Measurements from ENCODE around the gene NCAPH2.

The NCAPH2 gene

DNA sequence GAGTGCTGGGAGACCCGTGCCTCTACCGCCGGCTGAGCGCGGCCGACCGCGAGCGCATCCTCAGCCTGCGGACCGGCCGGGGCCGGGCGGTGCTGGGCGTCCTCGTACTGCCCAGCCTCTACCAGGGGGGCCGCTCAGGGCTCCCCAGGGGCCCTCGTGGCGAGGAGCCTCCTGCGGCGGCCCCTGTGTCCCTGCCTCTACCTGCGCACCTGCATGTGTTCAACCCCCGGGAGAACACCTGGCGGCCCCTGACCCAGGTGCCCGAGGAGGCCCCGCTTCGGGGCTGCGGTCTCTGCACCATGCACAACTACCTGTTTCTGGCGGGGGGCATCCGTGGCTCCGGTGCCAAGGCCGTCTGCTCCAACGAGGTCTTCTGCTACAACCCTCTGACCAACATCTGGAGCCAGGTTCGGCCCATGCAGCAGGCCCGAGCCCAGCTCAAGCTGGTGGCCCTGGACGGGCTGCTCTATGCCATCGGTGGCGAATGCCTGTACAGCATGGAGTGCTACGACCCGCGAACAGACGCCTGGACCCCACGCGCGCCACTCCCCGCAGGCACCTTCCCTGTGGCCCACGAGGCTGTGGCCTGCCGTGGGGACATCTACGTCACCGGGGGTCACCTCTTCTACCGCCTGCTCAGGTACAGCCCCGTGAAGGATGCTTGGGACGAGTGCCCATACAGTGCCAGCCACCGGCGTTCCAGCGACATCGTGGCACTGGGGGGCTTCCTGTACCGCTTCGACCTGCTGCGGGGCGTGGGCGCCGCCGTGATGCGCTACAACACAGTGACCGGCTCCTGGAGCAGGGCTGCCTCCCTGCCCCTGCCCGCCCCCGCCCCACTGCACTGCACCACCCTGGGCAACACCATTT, 41.1 kb downstream of the NCAPH2 start:
- peak; percentile 29 for DNase-seq (ENCODE audit: low spot score)

DNA sequence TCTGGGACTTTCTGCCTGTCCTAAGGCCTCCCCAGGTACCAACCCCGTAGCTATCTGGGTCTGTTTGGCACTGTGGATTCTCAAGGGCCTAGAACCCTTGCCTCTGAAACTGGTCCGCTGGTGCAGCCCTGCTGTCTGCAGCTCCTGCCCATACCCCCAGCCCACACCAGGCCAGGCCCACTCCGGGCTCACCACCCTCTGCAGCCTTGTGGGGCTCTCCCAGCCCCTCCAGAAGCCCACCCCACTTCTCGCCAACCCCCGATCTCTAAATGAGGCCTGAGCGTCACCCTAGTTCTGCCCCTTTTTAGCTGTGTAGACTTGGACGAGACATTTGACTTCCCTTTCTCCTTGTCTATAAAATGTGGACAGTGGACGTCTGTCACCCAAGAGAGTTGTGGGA, 42.4 kb downstream of the NCAPH2 start:
- DNase-seq (ENCODE audit: low spot score): no peak

DNA sequence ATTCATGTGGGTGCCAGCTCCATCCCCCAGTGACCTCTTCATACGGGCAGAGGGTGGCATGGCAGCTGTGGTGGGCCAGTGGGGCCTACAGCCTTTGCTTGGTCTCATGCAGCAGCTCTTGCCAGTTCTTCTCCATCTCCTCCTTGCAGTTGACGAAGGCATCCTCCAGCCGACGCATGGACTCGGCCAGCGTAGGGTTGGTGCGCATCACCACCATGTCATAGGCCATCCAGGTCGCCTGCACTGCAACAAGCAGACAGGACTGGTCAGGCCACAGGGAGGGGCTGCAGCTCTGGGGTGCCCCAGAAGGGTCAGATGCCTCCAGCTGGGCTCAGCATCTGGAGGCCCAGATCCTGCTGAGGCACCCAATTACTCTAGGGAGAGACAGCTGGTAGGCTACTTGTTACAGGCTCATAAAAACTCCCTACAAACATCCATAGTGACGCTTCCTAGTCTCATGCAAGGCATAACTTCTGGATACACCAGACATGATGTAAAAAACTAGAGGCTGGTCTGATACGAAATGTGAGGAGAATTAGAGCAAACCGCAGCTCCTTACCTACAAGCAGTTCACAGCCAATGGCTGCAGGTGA, 43.2 kb downstream of the NCAPH2 start:
- no peak for DNase-seq (ENCODE audit: low spot score)

DNA sequence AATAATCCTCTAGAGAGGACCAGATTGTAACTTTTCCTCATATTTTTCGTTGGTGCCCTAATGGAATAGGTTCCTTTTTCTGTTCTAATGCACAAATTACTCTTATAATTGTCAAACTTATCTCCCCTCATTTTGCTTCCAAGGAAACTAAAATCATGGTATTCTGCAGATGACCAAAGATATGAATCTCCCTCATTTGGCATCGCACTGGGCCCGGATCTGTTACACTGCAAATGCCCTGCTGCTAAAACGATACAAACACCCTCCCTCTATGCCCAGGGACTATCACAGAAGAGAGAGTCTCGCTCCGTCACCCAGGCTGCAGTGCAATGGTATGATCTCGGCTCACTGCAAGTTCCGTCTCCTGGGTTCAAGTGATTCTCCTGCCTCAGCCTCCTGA, 45.3 kb downstream of the NCAPH2 start:
- no peak for DNase-seq (ENCODE audit: low spot score)

DNA sequence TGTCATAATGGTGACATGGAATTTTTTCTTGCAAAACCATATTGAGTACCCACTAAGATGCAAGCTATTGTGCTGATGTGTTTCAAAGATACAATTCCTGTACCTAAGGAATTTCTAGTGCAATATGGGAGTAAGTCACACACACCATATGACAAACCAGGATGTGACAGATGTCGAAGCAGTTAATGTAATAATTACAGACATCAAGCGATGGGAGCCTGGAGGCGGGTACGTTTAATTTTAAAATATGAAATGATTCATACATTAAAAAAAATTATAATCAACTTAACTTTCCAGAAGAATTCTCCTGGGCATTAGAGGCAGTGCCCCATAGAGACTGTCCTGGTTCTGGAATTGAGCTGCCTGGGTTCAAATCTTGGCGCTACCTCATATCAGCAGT, 48.7 kb downstream of the NCAPH2 start:
- DNase-seq (ENCODE audit: low spot score): no peak

DNA sequence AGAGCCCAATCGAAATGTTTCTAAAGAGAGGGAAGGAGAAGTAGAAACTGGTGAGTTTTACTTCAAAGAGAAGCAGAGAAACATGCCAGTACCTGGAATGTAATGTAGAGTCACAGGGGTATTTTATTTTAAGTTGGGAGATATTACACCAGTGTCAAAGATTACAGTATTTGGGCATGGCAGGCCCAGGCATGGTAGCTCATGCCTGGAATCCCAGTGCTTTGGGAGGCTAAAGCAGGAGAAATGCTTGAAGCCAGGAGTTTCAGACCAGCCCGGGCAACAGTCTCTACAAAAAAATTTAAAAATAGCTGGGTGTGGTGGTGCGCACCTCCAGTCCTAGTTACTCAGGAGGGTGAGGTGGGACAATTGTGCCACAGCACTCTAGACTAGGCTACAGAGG, 52.0 kb downstream of the NCAPH2 start:
- no peak for DNase-seq (ENCODE audit: low spot score)

DNA sequence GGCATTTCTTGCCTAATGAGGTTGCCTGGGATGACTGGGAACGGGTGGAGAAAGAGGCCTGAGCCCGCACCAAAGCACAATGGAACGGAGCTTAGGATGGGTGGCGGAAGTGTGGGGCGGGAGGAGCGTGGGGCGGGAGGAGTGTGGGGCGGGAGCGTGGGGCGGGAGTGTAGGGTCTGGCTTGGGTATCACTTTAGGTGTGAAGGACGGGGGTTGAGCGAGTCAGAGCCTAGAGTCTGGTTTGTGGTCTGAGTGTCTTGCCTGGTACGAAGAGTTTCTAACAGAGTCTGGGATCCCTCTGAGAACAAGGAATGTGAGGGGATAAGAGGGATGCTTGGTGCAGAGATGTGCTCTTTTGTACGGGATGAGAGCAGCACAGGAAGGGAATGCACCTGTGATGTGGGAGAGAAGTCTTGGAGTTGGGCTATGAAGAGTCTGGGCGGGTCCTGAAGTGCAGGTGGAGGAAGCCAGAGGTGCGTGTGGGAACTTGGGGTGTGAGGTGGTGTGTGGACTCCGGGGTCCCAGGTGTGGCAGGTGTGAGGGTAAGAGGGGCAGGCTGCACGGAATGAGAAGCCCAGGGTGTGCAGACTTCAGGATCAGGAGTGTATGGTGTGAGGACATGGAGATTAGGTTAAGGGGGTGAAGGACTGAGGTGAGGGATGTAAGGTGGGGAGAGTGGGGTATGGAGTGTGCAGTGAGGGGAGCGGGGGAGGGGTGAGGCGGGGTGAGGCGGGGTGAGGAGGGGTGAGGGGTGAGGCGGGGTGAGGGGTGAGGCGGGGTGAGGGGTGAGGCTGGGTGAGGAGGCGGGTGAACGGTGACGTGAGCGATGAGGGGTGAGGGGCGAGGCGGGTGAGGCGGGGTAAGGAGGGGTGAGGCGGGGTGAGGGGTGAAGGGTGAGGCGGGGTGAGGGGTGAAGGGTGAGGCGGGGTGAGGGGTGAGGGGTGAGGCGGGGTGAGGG, 53.7 kb downstream of the NCAPH2 start:
- DNase-seq (ENCODE audit: low spot score): no peak

DNA sequence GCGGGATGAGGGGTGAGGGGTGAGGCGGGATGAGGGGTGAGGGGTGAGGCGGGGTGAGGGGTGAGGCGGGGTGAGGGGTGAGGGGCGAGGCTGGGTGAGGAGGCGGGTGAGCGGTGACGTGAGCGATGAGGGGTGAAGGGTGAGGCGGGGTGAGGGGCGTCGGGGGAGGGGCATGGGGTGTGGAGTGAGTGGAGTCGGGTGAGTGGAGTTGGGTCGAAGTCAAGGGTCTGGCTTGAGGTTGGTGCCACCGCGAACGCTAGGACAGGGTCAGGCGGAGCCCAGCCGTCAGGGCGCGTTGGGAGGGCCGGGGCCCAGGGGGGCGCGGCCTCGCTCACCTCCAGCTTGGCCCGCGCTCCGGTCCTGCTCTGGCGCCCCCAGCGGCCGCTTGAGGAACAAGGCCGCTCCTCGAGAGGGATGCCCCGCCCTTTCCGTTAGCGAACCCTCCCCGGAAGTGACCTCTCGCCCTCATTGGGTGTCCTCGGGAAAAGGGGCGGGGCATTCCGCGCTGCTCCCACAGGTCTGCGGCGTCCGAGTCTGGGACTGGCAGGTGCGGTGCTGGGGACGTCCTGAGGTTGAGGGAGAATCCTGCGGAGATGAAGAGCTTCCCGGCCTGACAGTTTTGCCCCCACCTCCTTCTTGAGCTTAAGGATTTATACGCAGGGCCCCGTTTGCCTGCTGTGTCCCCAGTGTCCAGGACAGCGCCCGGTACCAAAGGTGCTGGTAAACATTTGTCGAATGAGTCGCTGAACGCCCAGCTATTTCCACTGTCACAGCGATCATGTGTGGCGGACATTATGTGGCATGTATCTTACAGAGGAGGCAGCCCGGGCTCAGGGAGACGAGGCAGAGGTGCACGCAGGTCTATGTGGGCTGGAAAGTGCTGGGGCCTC, 54.7 kb downstream of the NCAPH2 start, which contains the start of gene SYCE3:
TSS of gene SYCE3 (minus strand) at position 397 of the 890 bp plus-strand sequence. CDS start 6,514 bp downstream, outside the sequence.
- DNase-seq (ENCODE audit: low spot score): peak; percentile 97

DNA sequence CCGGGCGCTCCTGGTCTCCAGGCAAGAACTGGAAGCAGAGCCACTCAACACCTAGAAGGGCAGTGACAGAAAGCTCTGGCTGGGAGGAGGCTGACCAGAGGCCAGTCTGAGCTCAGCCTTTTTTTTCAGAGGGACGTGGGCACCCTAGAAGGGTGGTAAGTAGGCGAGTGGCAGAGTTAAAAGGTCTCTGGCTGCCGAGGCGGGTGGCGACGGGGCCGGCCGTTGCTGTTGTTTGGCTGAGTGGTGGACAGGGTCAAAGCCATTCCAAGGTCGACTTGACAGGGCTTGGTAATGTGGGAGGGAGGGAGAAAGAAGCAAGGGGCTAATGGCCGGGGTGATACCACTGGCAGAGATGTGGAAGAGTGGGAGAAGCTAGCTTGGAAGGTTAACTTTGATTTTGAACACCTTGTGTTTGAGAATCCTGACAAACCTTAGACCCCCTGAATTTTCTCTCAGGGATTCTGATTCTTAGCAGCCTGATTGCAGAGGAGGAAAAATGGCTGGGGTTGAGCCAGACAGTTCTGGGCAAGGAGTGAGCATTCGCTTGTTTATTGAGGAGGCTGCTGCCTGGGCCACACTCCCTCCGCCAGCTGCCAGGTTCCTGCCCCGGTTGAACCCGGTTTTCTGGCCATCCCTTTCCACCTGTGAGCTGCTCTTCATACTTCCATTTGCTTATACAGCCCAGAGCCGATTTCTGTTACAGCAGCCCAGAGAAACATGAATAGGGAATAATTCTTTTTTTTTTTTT, 55.6 kb downstream of the NCAPH2 start:
- DNase-seq (ENCODE audit: low spot score): no peak

DNA sequence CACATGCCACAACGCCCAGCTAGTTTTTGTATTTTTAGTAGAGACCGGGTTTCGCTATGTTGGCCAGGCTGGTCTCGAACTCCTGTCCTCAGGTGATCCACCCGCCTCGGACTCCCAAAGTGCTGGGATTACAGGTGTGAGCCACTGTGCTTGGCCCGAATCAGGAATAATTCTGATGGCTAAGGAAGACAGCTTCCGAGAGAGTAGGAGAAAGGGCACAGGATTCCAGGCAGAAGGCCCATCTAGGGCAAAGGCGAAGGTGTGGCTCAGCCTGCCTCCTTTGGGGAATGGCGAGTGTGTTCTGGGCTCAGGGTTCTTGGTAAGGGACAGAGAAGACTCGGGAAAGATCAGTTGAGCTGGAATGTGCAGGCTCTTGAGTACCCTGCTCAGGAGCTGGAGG, 56.3 kb downstream of the NCAPH2 start:
- DNase-seq (ENCODE audit: low spot score): no peak

DNA sequence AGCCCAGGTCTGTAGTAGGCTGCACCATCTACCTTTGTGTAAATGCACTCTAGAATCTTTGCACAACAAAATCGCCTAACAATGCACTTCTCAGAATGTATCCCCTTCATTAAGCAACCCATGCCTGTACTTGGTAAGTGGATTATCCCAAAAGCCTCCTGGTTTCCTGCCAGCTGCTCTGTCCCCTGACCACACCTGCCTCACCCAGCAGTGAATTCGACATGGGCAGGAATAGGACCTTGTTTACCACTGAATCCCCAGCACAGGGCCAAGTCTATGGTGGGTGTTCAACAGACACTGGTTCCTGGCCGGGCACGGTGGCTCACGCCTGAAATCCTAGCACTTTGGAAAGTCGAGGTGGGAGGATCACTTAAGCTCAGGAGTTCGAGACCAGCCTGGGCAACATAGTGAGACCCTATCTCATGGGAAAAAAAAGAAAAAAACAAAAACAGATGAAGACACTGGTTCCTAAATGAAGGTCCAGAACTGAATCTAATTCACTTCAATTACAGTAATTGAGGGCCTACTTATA, 59.8 kb downstream of the NCAPH2 start:
- no peak for DNase-seq (ENCODE audit: low spot score)

DNA sequence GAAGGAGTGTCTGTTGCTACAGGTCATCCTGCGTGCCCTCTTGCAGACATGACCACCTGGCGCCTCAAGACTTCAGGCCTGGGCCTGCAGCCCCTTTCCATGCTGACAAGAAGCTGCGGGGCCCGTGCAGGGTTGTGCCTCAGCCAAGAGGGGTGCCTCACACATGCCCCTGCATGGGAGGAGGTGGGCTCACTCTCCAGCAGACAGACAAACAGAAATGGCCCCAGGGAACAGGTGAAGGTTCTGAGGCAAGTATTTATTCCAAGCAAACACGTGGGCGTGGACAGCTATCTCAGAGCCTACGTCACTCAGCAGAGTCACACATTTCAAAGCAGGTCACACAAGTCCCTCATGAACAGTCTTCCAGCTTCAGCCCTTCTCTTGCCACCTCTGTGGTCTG, 60.6 kb downstream of the NCAPH2 start:
- no peak for DNase-seq (ENCODE audit: low spot score)

DNA sequence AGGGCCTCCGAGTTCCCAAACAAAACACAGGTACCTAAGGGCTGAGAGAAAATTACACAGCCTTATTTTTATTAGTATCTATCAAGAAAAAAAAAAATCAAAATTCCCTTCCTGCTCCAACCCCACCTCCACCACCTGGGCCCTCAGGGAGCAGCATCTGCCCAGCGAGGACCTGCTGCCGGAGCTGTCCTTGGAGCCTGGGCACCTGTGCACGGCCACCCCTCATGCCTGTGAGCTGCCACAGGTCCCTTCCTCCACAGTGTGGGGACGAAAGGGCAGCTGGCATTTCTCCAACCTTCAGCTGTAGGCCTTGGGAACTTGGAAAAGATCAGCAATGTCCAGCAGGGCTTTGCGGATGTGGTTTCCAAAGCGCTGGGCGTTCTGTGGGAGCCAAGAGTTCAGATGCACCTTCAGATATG, 61.0 kb downstream of the NCAPH2 start:
- no peak for DNase-seq (ENCODE audit: low spot score)

DNA sequence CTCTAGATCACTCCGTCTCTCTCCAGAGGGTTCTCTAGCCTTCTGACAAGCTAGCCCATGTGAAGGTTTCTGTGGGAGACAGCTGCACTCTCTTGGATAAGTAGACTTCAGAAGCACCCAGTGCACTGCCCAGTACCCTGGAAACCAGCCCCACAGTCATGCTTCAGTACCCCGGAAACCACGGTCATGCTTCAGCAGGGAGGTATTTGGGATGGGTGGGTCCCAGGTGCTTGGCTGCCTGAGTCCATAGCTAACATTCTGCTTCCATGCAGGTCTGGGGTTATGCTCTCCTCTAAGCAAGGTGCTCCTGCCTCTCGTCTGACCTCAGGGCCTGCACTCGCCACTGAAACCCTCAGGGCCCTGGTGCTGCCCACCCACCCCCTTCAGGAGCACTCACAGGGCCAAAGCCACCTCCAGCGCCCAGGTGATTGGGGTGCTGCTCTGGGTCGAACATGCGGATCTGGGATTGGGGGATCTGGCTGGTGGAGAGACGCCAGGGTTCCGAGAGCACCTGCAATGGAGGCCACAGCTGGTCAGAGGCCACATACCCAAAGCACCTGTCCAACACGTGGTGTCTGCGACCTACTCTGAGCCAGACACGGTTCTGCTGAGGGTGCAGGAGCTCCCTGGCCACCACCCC, 62.0 kb downstream of the NCAPH2 start:
- DNase-seq (ENCODE audit: low spot score): no peak

DNA sequence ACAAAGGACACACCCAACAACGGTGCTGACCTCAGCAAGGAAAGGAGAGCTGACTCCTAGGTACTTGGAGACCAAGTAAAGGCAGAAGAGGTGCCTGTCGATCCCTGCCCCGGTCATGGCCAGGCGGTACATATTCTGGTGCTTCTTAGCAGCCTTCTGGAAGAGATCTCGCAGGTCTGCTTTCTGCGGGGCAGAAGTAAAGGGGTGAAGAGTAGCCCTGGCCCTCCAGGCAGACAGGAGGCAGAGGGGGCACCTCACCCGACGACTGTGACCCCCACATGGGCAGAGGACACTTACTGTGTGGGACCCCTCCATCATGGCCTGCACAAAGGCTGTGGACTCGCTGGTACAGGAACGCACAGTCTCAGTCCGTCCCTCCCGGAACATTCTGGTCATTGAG, 62.8 kb downstream of the NCAPH2 start:
- no peak for DNase-seq (ENCODE audit: low spot score)

DNA sequence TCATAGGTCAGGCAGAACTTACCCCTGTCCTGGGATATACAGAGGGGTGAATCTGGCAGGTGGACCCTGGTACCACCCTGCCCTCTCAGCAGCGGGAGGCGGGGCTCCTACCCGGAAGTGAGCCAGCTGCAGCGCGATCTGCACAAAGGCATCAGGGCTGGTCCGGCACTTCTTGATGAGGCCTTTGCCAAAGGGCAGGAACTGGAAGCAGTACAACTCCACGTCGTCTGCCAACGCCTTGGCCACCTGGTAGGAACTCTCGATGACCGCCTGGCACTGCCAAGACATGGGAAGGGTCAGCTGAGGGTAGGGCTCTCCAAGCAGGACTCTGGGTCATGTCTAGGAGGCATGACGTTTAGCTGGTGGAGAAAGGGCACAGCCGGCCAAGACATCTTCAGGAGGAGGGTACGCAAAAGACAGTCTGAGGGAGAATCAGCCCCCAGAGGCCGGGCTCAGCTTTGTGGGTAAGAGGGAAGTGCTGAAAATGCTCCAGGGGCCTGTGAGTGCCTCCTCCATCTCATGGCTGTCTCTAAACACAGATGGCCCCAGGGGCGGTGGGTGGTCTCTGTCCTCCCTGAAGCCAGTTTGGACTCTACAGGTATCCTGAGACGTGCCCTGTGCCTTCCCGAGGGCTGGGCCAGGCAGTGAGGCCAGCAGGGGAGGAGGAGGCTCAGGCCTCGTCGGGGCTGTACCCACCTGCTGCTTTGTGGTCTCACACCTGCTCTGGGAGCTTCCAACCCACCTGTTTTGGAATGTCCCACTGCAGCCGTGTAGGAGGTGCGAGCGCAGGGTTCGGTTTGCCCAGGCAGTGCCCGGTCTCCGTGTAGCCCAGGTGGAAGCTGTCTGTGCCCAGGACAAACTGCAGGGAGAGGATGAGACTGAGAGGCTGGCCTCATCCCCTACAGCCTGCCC, 63.5 kb downstream of the NCAPH2 start:
- DNase-seq (ENCODE audit: low spot score): no peak

DNA sequence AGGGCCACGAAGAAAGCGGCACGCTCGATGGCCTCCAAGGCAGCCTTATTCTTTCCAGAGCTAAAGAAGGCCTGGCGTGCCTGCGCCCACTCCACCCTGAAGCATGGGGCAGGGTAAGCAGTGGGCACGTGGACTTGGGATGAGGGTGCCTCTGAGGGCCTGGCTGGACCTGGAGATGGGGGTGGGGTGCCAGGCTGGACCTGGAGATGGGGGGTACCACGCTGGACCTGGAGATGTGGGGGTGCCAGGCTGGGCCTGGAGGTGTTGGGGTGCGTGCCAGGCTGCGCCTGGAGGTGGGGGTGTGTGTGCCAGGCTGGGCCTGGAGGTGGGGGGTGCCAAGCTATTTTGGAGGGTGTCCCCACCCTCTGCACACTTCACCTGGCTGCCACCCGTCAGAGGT, 64.9 kb downstream of the NCAPH2 start:
- DNase-seq (ENCODE audit: low spot score): no peak

DNA sequence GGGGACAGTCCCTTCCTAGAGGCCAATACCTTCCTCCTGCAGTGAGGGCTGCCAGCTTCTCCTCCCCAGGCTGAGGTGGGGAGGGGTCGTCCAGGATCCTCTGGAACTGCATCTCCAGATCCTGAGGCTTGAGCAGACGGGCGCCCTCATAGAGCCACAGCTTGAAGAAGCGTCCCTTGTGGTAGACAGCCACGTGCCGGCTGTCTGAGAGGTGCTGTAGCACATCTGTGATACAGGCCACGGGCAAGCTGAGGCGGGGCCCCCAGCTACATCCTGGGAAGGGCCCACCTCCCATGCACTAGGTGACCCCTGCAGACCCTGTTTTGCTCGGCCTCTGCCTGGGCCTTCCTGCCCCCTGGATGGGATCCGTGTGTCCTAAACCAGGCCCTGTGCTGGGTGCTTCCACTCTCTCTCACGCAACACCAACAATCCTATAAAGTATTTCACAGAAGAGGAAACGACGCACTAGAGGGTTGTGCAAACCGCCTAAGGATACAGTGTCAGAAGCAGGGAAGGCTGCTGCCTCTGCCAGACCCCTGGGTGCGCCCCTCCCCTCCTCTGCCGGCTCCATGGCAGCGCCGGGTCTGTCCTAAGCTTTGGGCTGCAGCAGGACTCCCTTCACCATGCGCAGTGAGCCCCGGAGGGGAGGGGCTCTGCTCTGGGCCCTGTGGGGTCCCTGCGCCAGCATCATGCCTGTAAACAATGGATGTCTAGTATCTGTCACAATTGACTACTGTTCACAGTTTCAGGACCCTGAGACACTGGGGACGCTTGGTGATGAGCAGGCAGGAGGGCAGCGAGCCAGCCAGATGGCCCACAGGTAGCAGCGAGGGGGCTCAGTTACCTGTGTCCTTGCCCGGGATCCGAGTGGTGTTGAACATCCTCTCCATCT, 65.7 kb downstream of the NCAPH2 start:
- no peak for DNase-seq (ENCODE audit: low spot score)

All from D341Med (cell line).